GM13977 (cell line): Measurements from ENCODE around the gene CDHR3.

Source experiments
- DNase-seq: peaks from one replicate; pipeline ENCODE4 v3.0.0; 2012; ENCODE audit warnings: low spot score
- CTCF ChIP-seq: IDR thresholded peaks from 2 replicates; pipeline ENCODE4 v1.5.1; 2012; ENCODE audit warnings: mild to moderate bottlenecking, control low read depth; ENCODE audit not compliant: insufficient read depth; ENCODE audit errors: extremely low read depth, missing control alignments
- in situ Hi-C: fragments of 300-500 bp; cut with MboI; formaldehyde crosslinking; loops from one replicate; pipeline ENCODE4 v1.12.0; 2022; ENCODE audit warnings: low sequenced_read_pairs, low pct_unique_long_range_greater_than_20kb, mixed read lengths, inconsistent platforms; ENCODE audit not compliant: unreplicated experiment

The CDHR3 gene

GRCh38 chr7:106080300-106080987, 117.4 kb downstream of the CDHR3 start:
- no peak for DNase-seq
- TF ChIP-seq CTCF = no peak
- in situ Hi-C loops = no loop called here

- in situ Hi-C loops = no loop called here
- no peak for TF ChIP-seq CTCF
- no peak for DNase-seq
These were observed 119.2 kb downstream of the CDHR3 start for GRCh38 chr7:106082087-106082854.
